Mammary epithelial cell (primary cell): ENCODE measurements around the gene RPL37.
"Not testable (repeated sequence)": the region's sequence is repeated elsewhere in the genome, so short reads cannot be mapped to it uniquely, and the experiment has no call there.

ENCODE experiments used
- CTCF ChIP-seq, 2 donors: IDR thresholded peaks in 1 of 2; conservative IDR thresholded peaks in 1 of 2; 2 replicates each; pipeline ENCODE4 v1.5.1; 2011 to 2012; ENCODE audit warnings: inconsistent platforms in 2 of 2, low read length in 2 of 2, mild to moderate bottlenecking in 2 of 2, control low read depth in 1 of 2, low read depth in 1 of 2; ENCODE audit not compliant: insufficient read depth in 1 of 2; ENCODE audit errors: extremely low read depth in 1 of 2
- EZH2 ChIP-seq: IDR thresholded peaks from 2 replicates; pipeline ENCODE4 v1.6.1; 2012; ENCODE audit warnings: low read length, inconsistent platforms, borderline replicate concordance

GRCh38 chr5:40788941-40789340 lies 46.1 kb downstream of the RPL37 start:
- TF ChIP-seq CTCF (conservative IDR thresholded peaks at IDR 0.05 in 1 of 2, IDR thresholded peaks at IDR 0.05 in 1 of 2; ENCODE audit: extremely low read depth in 1 of 2, insufficient read depth in 1 of 2, low read depth in 1 of 2, low read length in 2 of 2); EZH2: not testable (repeated sequence)
